ENCODE data around the gene NKAPD1. TPM values are rescaled to one million over a fixed set of nuclear protein-coding genes. Genes with fewer than 3 reads are reported as not detected.

The NKAPD1 gene
- total RNA-seq, 1 experiment from 2014 or later: 15.3 TPM

- TF ChIP-seq CTCF (IDR thresholded peaks at IDR 0.05) (no peak), ZBTB21 (CRISPR knock-in tag; IDR thresholded peaks at IDR 0.05; ENCODE audit: borderline replicate concordance) (no peak), ETV6 (CRISPR knock-in tag; IDR thresholded peaks at IDR 0.05) (no peak), SMAD3 (CRISPR knock-in tag; IDR thresholded peaks at IDR 0.05; ENCODE audit: borderline replicate concordance) (no peak), JAZF1 (CRISPR knock-in tag; IDR thresholded peaks at IDR 0.05) (no peak), ZNF671 (CRISPR knock-in tag; IDR thresholded peaks at IDR 0.05) (no peak), SMAD4 (CRISPR knock-in tag; IDR thresholded peaks at IDR 0.05) (no peak), ZNF396 (CRISPR knock-in tag; IDR thresholded peaks at IDR 0.05; ENCODE audit: borderline replicate concordance) (no peak), MXD4 (CRISPR knock-in tag; IDR thresholded peaks at IDR 0.05; ENCODE audit: borderline replicate concordance) (no peak), OVOL2 (CRISPR knock-in tag; IDR thresholded peaks at IDR 0.05; ENCODE audit: borderline replicate concordance) (no peak), ZNF532 (CRISPR knock-in tag; IDR thresholded peaks at IDR 0.05; ENCODE audit: borderline replicate concordance) (no peak), IRF2 (CRISPR knock-in tag; IDR thresholded peaks at IDR 0.05; ENCODE audit: borderline replicate concordance, low read depth) (no peak)
Observed at GRCh38 chr11:112029460-112029859, 44.6 kb upstream of the NKAPD1 start (continued).

- CTCF ChIA-PET: no interaction called here
- Mint-ChIP-seq H3K4me1 (no peaks in the 10 kb centered on the region), H3K9me3 (no peaks in the 10 kb centered on the region), H3K27ac (no peak overlapping the region), H3K27me3 (ENCODE audit: low read depth) (no peaks in the 10 kb centered on the region), H3K36me3 (peaks cover 62% of the 10 kb centered on the region), H3K4me3 (no peak overlapping the region)
- DNase-seq (ENCODE audit: low spot score) (no peak), ATAC-seq (no peak)
- POLR2A ChIA-PET: no interaction called here
- no peak for TF ChIP-seq ZNF671 (CRISPR knock-in tag; IDR thresholded peaks at IDR 0.05)
- no peak for TF ChIP-seq JUN (CRISPR knock-in tag; IDR thresholded peaks at IDR 0.05)
- TF ChIP-seq IRF2 (CRISPR knock-in tag; IDR thresholded peaks at IDR 0.05; ENCODE audit: borderline replicate concordance, low read depth): no peak
- no peak for TF ChIP-seq HMGXB4 (CRISPR knock-in tag; IDR thresholded peaks at IDR 0.05)
- no peak for TF ChIP-seq ZNF263 (CRISPR knock-in tag; IDR thresholded peaks at IDR 0.05; ENCODE audit: low read depth)
- TF ChIP-seq MLX (CRISPR knock-in tag; IDR thresholded peaks at IDR 0.05): no peak
- TF ChIP-seq NFE2L1 (CRISPR knock-in tag; IDR thresholded peaks at IDR 0.05): no peak
- no peak for TF ChIP-seq ZNF512 (CRISPR knock-in tag; IDR thresholded peaks at IDR 0.05; ENCODE audit: borderline replicate concordance)
- TF ChIP-seq RORB (CRISPR knock-in tag; IDR thresholded peaks at IDR 0.05): no peak
- TF ChIP-seq ZNF532 (CRISPR knock-in tag; IDR thresholded peaks at IDR 0.05; ENCODE audit: borderline replicate concordance): no peak
- TF ChIP-seq ETV6 (CRISPR knock-in tag; IDR thresholded peaks at IDR 0.05): no peak
Observed at GRCh38 chr11:112033902-112034301, 40.2 kb upstream of the NKAPD1 start.

Measured in WTC11 (cell line).